HCT116 (cell line): Measurements from ENCODE around the gene C3orf20. TPM values are rescaled to one million over a fixed set of nuclear protein-coding genes. Genes with fewer than 3 reads are reported as not detected.

Experiments used
- ATAC-seq: fragments of 200-7000 bp; cut with Tn5 transposase; 2 replicates; pipeline ENCODE4 v1.9.1; 2020; ENCODE audit warnings: mild to moderate bottlenecking, moderate library complexity
- BruUV-seq: library from RNA; stranded (reverse); fragments of 400-500 nt; replicated peaks from 2 replicates; lab custom pipeline; 2021; lab: Mats Ljungman, UMichigan
- CTCF ChIA-PET: fragments of 300-600 bp; sonication (Branson Sonifier 250); formaldehyde crosslinking; loops from one replicate; lab custom pipeline; 2021; ENCODE audit warnings: antibody characterized with exemption; lab: Charles Lee
- POLR2A ChIA-PET: fragments of 300-600, 350-600 bp; sonication (Branson Sonifier 250); formaldehyde crosslinking; loops from one replicate; lab custom pipeline; 2021; ENCODE audit warnings: antibody characterized with exemption; lab: Charles Lee
- RAD21 ChIA-PET, 2 experiments: fragments of 300-600 bp; sonication (Branson Sonifier 250); formaldehyde crosslinking; loops; one replicate each; lab custom pipeline; 2023; ENCODE audit warnings: low total read pairs in 2 of 2; ENCODE audit not compliant: uncharacterized antibody in 2 of 2, unreplicated experiment in 2 of 2, low non-redundant PET in 1 of 2; lab: Charles Lee
- DNase-seq: peaks from one replicate; pipeline ENCODE4 v3.0.0-alpha.2; 2010; ENCODE audit warnings: low read depth, low spot score
- H2AFZ ChIP-seq: fragments of 200-600 bp; shearing (Covaris generic), sonication (generic); 2 replicates; pipeline ENCODE4 v1.6.1; 2017; ENCODE audit warnings: low read depth, mixed run types, mixed read lengths, antibody characterized with exemption, low read length; ENCODE audit not compliant: poor library complexity, severe bottlenecking
- H3K27ac ChIP-seq: 2 replicates; pipeline ENCODE4 v1.5.1; 2012; ENCODE audit warnings: low read depth, low read length
- H3K27me3 ChIP-seq: fragments of 200-600 bp; sonication (generic); 2 replicates; pipeline ENCODE4 v1.6.1; 2016; ENCODE audit warnings: mixed run types, low read length, mixed read lengths; ENCODE audit not compliant: insufficient read depth
- H3K36me3 ChIP-seq, 2 experiments: fragments of 200-500 bp in 1 of 2; fragments of 200-600 bp in 1 of 2; sonication (Bioruptor generic) in 1 of 2; sonication (generic) in 1 of 2; 2 replicates each; pipeline versions ENCODE4 v1.5.1 to v1.6.1; 2014 to 2016; ENCODE audit warnings: low read length in 2 of 2, inconsistent platforms in 1 of 2, mixed read lengths in 1 of 2, mixed run types in 1 of 2; ENCODE audit not compliant: insufficient read depth in 2 of 2, control insufficient read depth in 1 of 2
- H3K4me1 ChIP-seq, 2 experiments: fragments of 200-600 bp in 1 of 2; sonication (generic) in 1 of 2; 2 replicates each; pipeline versions ENCODE4 v1.5.1 to v1.6.1; 2012 to 2017; ENCODE audit warnings: low read length in 2 of 2, inconsistent platforms in 1 of 2, mild to moderate bottlenecking in 1 of 2, mixed read lengths in 1 of 2, mixed run types in 1 of 2, moderate library complexity in 1 of 2; ENCODE audit not compliant: insufficient read depth in 2 of 2, control insufficient read depth in 1 of 2
- H3K4me2 ChIP-seq: fragments of 200-600 bp; sonication (generic); 2 replicates; pipeline ENCODE4 v1.6.1; 2017; ENCODE audit warnings: mixed run types, low read length, mixed read lengths
- H3K4me3 ChIP-seq, 2 experiments: fragments of 200-600 bp in 1 of 2; sonication (generic) in 1 of 2; replicated peaks in 1 of 2; 2 replicates each; pipeline ENCODE4 v1.5.1; 2011 to 2016; ENCODE audit warnings: low read length in 2 of 2, control low read depth in 1 of 2, low read depth in 1 of 2, mild to moderate bottlenecking in 1 of 2, mixed read lengths in 1 of 2, mixed run types in 1 of 2
- H3K79me2 ChIP-seq: fragments of 200-600 bp; sonication (generic); 2 replicates; pipeline ENCODE4 v1.6.1; 2017; ENCODE audit warnings: mild to moderate bottlenecking, mixed run types, low read length, moderate library complexity, mixed read lengths; ENCODE audit not compliant: insufficient read depth
- H3K9ac ChIP-seq: fragments of 200-600 bp; sonication (generic); 2 replicates; pipeline ENCODE4 v1.6.1; 2016; ENCODE audit warnings: low read length, mixed read lengths
- H3K9me2 ChIP-seq: fragments of 200-600 bp; sonication (generic), shearing (Covaris generic); 2 replicates; pipeline ENCODE4 v1.6.1; 2017; ENCODE audit warnings: mixed run types, mild to moderate bottlenecking, moderate library complexity; ENCODE audit not compliant: insufficient read depth
- H3K9me3 ChIP-seq, 2 experiments: fragments of 200-500 bp in 1 of 2; fragments of 200-600 bp in 1 of 2; sonication (Bioruptor generic) in 1 of 2; sonication (generic) in 1 of 2; 2 replicates each; pipeline ENCODE4 v1.6.1; 2014 to 2017; ENCODE audit warnings: low read length in 2 of 2, mixed read lengths in 2 of 2, inconsistent platforms in 1 of 2, low read depth in 1 of 2, mild to moderate bottlenecking in 1 of 2, mixed run types in 1 of 2, moderate library complexity in 1 of 2; ENCODE audit not compliant: control insufficient read depth in 1 of 2, insufficient read depth in 1 of 2
- H4K20me1 ChIP-seq: fragments of 200-600 bp; sonication (generic), shearing (Covaris generic); 2 replicates; pipeline ENCODE4 v1.6.1; 2017; ENCODE audit warnings: mixed run types, mild to moderate bottlenecking, moderate library complexity; ENCODE audit not compliant: insufficient read depth
- ATF3 ChIP-seq: IDR thresholded peaks from 2 replicates; pipeline ENCODE4 v1.6.1; 2012
- CBX3 ChIP-seq: IDR thresholded peaks from 2 replicates; pipeline ENCODE4 v1.6.1; 2012; ENCODE audit warnings: low read depth
- EZH2 ChIP-seq: fragments of 200-600 bp; sonication (generic); IDR thresholded peaks from 2 replicates; pipeline ENCODE4 v1.6.1; 2017; ENCODE audit warnings: antibody characterized with exemption, mixed run types
- FOSL1 ChIP-seq: IDR thresholded peaks from 2 replicates; pipeline ENCODE4 v1.6.1; 2012; ENCODE audit warnings: low read depth
- POLR2AphosphoS5 ChIP-seq: IDR thresholded peaks from 2 replicates; pipeline ENCODE4 v1.6.1; 2011; ENCODE audit warnings: mild to moderate bottlenecking, low read depth, low read length, moderate library complexity
- SP1 ChIP-seq: IDR thresholded peaks from 2 replicates; pipeline ENCODE4 v1.6.1; 2012; ENCODE audit warnings: low read depth
- TCF7L2 ChIP-seq: IDR thresholded peaks from 2 replicates; pipeline ENCODE4 v1.7.0; 2011; ENCODE audit warnings: borderline replicate concordance, inconsistent platforms; ENCODE audit not compliant: insufficient read depth, insufficient read length; ENCODE audit errors: extremely low read depth
- YY1 ChIP-seq: IDR thresholded peaks from 2 replicates; pipeline ENCODE4 v1.6.1; 2011; ENCODE audit warnings: low read length, low read depth, moderate library complexity, mild to moderate bottlenecking; ENCODE audit not compliant: insufficient replicate concordance; ENCODE audit errors: extremely low read depth
- ZNF274 ChIP-seq: fragments of 200-500 bp; sonication (Bioruptor generic); IDR thresholded peaks from 2 replicates; pipeline ENCODE4 v1.6.1; 2014; ENCODE audit warnings: mild to moderate bottlenecking, low read depth, low read length, inconsistent platforms
- intact Hi-C: fragments of 100-400 bp; cut with micrococcal nuclease; formaldehyde crosslinking; loops from 2 replicates; pipeline ENCODE4 v1.10.0; 2022
- total RNA-seq: library from RNA; stranded (reverse); gene quantifications from one replicate; pipeline ENCODE4 v1.2.1, GENCODE V29; 2021; ENCODE audit not compliant: unreplicated experiment

The C3orf20 gene
- total RNA-seq, 1 experiment from 2014 or later, result 0.20 TPM

GRCh38 chr3:14726441-14726780, 51.5 kb downstream of the C3orf20 start:
- Histone ChIP-seq H3K4me1 (no peaks in the 10 kb centered on the region), H4K20me1 (no peaks in the 10 kb centered on the region), H3K9me2 (no peaks in the 10 kb centered on the region), H3K9ac (no peak overlapping the region), H3K27ac (no peak overlapping the region), H3K36me3 (no peaks in the 10 kb centered on the region), H3K4me3 (no peak overlapping the region), H3K79me2 (no peaks in the 10 kb centered on the region), H3K4me2 (no peak overlapping the region), H2AFZ (no peak overlapping the region), H3K27me3 (no peaks in the 10 kb centered on the region), H3K9me3 (no peaks in the 10 kb centered on the region)
- BruUV-seq, result no TSS peak
- TF ChIP-seq ZNF274 (no peak), ATF3 (no peak), CBX3 (no peak), POLR2AphosphoS5 (no peak), EZH2 (no peak), FOSL1 (no peak), SP1 (no peak), TCF7L2 (no peak)
- ChIA-PET CTCF (no interaction called here), POLR2A (no interaction called here), RAD21 (no interaction called here)
- ATAC-seq (no peak), DNase-seq (no peak)
- intact Hi-C loops, result no loop called here

- Histone ChIP-seq H4K20me1 (no peaks in the 10 kb centered on the region), H3K79me2 (no peaks in the 10 kb centered on the region), H3K4me1 (no peaks in the 10 kb centered on the region), H3K9me2 (no peaks in the 10 kb centered on the region), H3K36me3 (no peaks in the 10 kb centered on the region), H3K27me3 (no peaks in the 10 kb centered on the region), H3K4me3 (no peak overlapping the region), H3K9ac (no peak overlapping the region), H3K27ac (no peak overlapping the region), H3K4me2 (no peak overlapping the region), H3K9me3 (no peaks in the 10 kb centered on the region), H2AFZ (no peak overlapping the region)
- ChIA-PET POLR2A (no interaction called here), RAD21 (no interaction called here), CTCF (no interaction called here)
- intact Hi-C loops, result no loop called here
- no TSS peak for BruUV-seq
- DNase-seq, result no peak
- no peak for ATAC-seq
- no peak for TF ChIP-seq YY1
Observed at GRCh38 chr3:14728113-14728512, 53.2 kb downstream of the C3orf20 start.
